ENCODE measurements around the gene PCIF1. TPM values are rescaled to one million over a fixed set of nuclear protein-coding genes. Genes with fewer than 3 reads are reported as not detected.
"Not testable (repeated sequence)": the region's sequence is repeated elsewhere in the genome, so short reads cannot be mapped to it uniquely, and the experiment has no call there.

The PCIF1 gene
- total RNA-seq, result 9.0 TPM

GRCh38 chr20:45934586-45935415 lies at the start of gene PCIF1:
TSS of gene PCIF1 (plus strand) at chr20:45934683. CDS start at chr20:45939000, 4,317 bp downstream.
- FAIRE-seq (no peak), DNase-seq (ENCODE audit: low spot score in 2 of 2) (peak; percentile 98 to 99)

- DNase-seq (ENCODE audit: low spot score in 2 of 2), result no peak
- FAIRE-seq, result no peak
Observed at GRCh38 chr20:45886590-45887345, 47.7 kb upstream of the PCIF1 start.

GRCh38 chr20:45887346-45887715 lies 47.2 kb upstream of the PCIF1 start, which contains the start of gene SPATA25:
TSS of gene SPATA25 (minus strand) at chr20:45887622. CDS start at chr20:45887590, 32 bp downstream.
- no peak for DNase-seq (ENCODE audit: low spot score in 2 of 2)

GRCh38 chr20:45888681-45889080 lies 45.8 kb upstream of the PCIF1 start:
- FAIRE-seq, result no peak
- no peak for DNase-seq (ENCODE audit: low spot score in 2 of 2)

More at GRCh38 chr20:45887346-45887715, 47.2 kb upstream of the PCIF1 start, which contains the start of gene SPATA25:
- no peak for FAIRE-seq

GRCh38 chr20:45890077-45890984 lies 44.2 kb upstream of the PCIF1 start:
- FAIRE-seq, result no peak
- DNase-seq (ENCODE audit: low spot score in 2 of 2), result peak; percentile 66 to 69

GRCh38 chr20:45890985-45891983 lies 43.2 kb upstream of the PCIF1 start, which contains the start of the genes CTSA and NEURL2:
TSS of gene CTSA (plus strand) at chr20:45891335. CDS start at chr20:45891569, 234 bp downstream.
TSS of gene NEURL2 (minus strand) at chr20:45891208. CDS start at chr20:45890991, 217 bp downstream.
- FAIRE-seq, result no peak

GRCh38 chr20:45892049-45892825 lies 42.2 kb upstream of the PCIF1 start:
- DNase-seq (ENCODE audit: low spot score in 2 of 2) (peak; percentile 49 to 58), FAIRE-seq (no peak)

More at GRCh38 chr20:45890985-45891983, 43.2 kb upstream of the PCIF1 start, which contains the start of the genes CTSA and NEURL2:
- DNase-seq (ENCODE audit: low spot score in 2 of 2), result peak; percentile 99

- FAIRE-seq (no peak), DNase-seq (ENCODE audit: low spot score in 2 of 2) (no peak)
Observed at GRCh38 chr20:45892828-45893500, 41.5 kb upstream of the PCIF1 start.

- FAIRE-seq (no peak), DNase-seq (ENCODE audit: low spot score in 2 of 2) (no peak)
Observed at GRCh38 chr20:45893831-45894230, 40.7 kb upstream of the PCIF1 start.

GRCh38 chr20:45894797-45895196 lies 39.7 kb upstream of the PCIF1 start:
- FAIRE-seq (no peak), DNase-seq (ENCODE audit: low spot score in 2 of 2) (no peak)

- DNase-seq (ENCODE audit: low spot score in 2 of 2) (no peak), FAIRE-seq (no peak)
Observed at GRCh38 chr20:45896641-45897161, 37.8 kb upstream of the PCIF1 start.

- DNase-seq (ENCODE audit: low spot score in 2 of 2), result no peak
- no peak for FAIRE-seq
Observed at GRCh38 chr20:45897289-45897688, 37.2 kb upstream of the PCIF1 start.

GRCh38 chr20:45897692-45898091 lies 36.8 kb upstream of the PCIF1 start:
- FAIRE-seq, result no peak
- DNase-seq (ENCODE audit: low spot score in 2 of 2), result no peak

GRCh38 chr20:45898285-45898684 lies 36.2 kb upstream of the PCIF1 start:
- FAIRE-seq, result no peak
- no peak for DNase-seq (ENCODE audit: low spot score in 2 of 2)

GRCh38 chr20:45899046-45899835 lies 35.2 kb upstream of the PCIF1 start:
- FAIRE-seq, result no peak

GRCh38 chr20:45901332-45901731 lies 33.2 kb upstream of the PCIF1 start:
- FAIRE-seq; DNase-seq (ENCODE audit: low spot score in 2 of 2): not testable (repeated sequence)

More at GRCh38 chr20:45899046-45899835, 35.2 kb upstream of the PCIF1 start:
- DNase-seq (ENCODE audit: low spot score in 2 of 2), result no peak
